Brain microvascular endothelial cell (primary cell): ENCODE data around the gene GSE1.

Source experiments
- DNase-seq: peaks from one replicate; pipeline ENCODE4 v3.0.0-alpha.2; 2020
- H3K27ac ChIP-seq: fragments of 250-450 bp; sonication (Bioruptor Pico); 2 replicates; pipeline ENCODE4 v1.5.1; 2020; ENCODE audit warnings: mild to moderate bottlenecking, moderate library complexity
- H3K27me3 ChIP-seq: fragments of 250-450 bp; sonication (Bioruptor Pico); replicated peaks from 2 replicates; pipeline ENCODE4 v1.5.1; 2020; ENCODE audit warnings: mild to moderate bottlenecking
- H3K36me3 ChIP-seq: fragments of 250-450 bp; sonication (Bioruptor Pico); replicated peaks from 2 replicates; pipeline ENCODE4 v1.5.1; 2020; ENCODE audit warnings: mild to moderate bottlenecking
- H3K4me3 ChIP-seq: 2 replicates; pipeline ENCODE4 v1.5.1; 2011; ENCODE audit warnings: low read depth, mild to moderate bottlenecking, control low read depth, low read length, moderate library complexity
- in situ Hi-C: cut with HindIII; loops from 2 replicates; pipeline ENCODE4 v1.10.0; 2017; ENCODE audit warnings: low sequenced_read_pairs, low pct_ligation_motif_present
- TF ChIP-seq, protein P1 (sequence below): IDR thresholded peaks from 2 replicates; pipeline ENCODE4 v1.5.1; 2011; ENCODE audit warnings: low read depth, mild to moderate bottlenecking, moderate library complexity, low read length, control low read depth, inconsistent platforms; ENCODE audit errors: missing control alignments

The GSE1 gene

DNA sequence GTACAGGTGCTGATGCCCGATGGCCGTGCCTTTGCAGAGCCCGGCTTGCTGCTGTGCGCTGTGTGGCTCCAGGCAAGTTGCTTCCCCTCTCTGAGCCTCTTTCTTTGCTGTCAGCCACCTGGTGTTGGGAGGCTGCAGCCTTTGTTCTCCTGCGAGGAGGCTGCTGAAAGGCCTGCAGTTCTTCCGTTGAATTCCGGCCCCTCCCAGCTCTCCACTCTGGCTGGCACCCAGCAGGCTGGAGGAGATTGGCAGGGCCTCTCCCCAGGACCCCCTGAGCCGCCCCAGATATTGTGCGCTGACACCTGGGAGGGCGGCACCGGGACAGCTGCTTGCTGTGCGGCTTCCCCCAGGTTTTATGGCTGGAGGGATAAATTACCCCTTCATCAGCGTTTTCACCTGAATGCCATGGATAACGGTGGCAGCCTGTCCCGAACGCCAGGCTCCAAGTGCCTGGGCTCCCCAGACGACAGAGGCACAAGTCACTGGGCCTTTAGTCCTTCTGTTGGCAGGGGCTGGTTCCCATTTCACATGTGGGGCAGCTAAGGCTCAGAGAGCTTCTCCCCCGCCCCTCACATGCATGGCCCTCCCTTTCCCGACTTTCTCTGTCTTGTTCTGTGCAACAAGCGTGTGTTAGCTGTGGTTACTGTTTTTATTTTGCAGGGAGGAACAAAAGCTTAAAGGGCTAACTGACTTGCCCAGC, 35.1 kb upstream of the GSE1 start:
- Histone ChIP-seq H3K4me3 (no peak overlapping the region), H3K27me3 (no peaks in the 10 kb centered on the region), H3K36me3 (no peaks in the 10 kb centered on the region), H3K27ac (no peak overlapping the region)
- TF ChIP-seq, protein P1, sequence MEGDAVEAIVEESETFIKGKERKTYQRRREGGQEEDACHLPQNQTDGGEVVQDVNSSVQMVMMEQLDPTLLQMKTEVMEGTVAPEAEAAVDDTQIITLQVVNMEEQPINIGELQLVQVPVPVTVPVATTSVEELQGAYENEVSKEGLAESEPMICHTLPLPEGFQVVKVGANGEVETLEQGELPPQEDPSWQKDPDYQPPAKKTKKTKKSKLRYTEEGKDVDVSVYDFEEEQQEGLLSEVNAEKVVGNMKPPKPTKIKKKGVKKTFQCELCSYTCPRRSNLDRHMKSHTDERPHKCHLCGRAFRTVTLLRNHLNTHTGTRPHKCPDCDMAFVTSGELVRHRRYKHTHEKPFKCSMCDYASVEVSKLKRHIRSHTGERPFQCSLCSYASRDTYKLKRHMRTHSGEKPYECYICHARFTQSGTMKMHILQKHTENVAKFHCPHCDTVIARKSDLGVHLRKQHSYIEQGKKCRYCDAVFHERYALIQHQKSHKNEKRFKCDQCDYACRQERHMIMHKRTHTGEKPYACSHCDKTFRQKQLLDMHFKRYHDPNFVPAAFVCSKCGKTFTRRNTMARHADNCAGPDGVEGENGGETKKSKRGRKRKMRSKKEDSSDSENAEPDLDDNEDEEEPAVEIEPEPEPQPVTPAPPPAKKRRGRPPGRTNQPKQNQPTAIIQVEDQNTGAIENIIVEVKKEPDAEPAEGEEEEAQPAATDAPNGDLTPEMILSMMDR = no peak
- DNase-seq = no peak
- in situ Hi-C loops = no loop called here

DNA sequence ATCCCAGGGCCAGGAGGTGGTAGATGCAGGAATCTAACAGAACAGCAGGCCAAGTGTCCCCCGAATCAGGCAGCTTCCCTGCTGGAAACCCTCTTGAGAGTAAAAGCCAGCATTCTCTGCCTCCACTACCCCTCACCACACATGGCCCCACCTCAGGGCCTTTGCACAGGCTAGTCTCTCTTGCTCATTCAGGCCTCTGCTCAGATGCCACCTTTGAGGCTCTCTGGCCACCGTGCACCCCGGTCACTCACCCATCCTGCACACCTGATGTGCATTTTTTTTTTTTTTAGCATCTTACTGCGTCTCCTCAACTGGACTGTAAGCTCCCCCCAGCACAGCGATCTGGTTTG, 34.5 kb upstream of the GSE1 start:
- H3K27ac ChIP-seq = no peak overlapping the region
- H3K4me3 ChIP-seq = no peak overlapping the region
- H3K36me3 ChIP-seq = no peaks in the 10 kb centered on the region
- in situ Hi-C loops = no loop called here
- TF ChIP-seq, protein P1 = no peak
- H3K27me3 ChIP-seq = no peaks in the 10 kb centered on the region
- DNase-seq = no peak

DNA sequence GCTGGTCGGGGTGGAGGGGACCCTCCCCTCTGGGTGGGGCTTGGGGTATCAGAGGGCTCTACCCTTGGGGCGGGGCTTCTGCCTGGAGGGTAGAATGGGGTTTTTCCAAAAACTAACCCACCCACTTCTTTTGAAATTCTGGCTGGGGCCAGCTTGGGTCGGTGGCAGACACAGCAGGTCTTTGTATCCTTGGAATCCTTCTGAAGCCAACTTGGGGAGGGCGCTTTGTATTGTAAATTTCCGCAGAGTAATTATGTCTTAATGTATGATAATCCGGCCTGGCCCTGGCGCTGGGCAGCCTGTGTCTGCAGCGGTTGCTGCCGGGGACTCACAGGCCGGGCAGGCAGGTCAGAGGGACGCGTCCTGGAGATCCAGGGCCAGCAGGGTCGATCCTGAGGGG, 33.9 kb upstream of the GSE1 start:
- Histone ChIP-seq H3K27ac (no peak overlapping the region), H3K36me3 (no peaks in the 10 kb centered on the region), H3K4me3 (no peak overlapping the region), H3K27me3 (no peaks in the 10 kb centered on the region)
- no peak for DNase-seq
- in situ Hi-C loops = no loop called here
- TF ChIP-seq, protein P1 = no peak

DNA sequence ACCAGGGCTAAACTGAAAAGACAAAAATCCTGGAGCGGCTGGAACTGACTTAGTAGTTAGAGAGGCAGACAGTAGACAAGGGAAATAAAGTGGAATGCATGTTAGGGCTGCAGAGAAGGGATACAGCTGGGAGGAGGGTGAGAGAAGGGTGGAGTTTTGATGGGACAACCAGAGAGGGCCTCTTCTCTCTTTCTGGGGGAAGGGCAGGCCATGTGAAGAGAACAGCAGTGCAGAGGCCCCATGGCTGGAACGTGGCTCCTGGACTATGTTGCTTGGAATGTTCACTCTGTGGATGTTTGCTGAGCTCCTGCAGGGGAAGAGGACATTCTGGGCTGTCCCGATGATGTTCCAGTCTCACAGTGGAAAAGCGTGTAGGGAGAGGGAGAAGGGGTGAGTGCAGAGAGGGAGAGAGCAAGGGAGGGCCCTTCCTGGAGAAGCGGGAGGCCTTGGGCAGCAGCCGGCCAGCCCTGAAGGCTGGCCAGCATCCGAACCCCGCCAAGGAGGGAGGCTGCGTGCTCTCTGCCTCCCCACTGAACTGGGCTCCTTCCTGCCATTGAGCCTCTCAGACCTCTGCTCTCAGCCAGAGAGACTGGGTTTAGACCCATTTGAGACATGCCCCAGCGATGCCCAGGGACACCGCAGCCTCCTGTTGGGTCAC, 33.1 kb upstream of the GSE1 start:
- H3K27ac ChIP-seq = no peak overlapping the region
- DNase-seq = no peak
- H3K27me3 ChIP-seq = no peaks in the 10 kb centered on the region
- TF ChIP-seq, protein P1 = no peak
- no peaks in the 10 kb centered on the region for H3K36me3 ChIP-seq
- in situ Hi-C loops = no loop called here
- H3K4me3 ChIP-seq = no peak overlapping the region

DNA sequence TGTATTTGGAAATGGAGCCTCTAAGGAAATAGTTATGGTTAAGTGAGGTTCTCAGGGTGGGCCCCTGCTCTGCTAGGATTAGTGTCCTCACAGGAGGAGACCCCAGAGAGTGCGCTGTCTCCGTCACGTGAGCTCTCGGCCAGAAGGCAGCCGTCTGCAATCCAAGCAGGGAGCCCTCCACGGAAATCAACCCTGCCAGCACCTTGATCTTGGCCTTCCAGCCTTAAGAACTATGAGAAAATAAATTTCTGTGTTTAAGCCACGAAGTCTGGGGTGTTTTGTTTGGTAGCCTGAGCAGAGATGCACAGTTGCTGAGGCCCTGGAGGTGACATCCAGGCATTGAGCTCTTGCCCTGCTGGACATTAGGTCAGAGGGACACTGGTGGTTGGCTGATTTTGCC, 32.4 kb upstream of the GSE1 start:
- DNase-seq = no peak
- no peaks in the 10 kb centered on the region for H3K36me3 ChIP-seq
- no peak overlapping the region for H3K4me3 ChIP-seq
- no peaks in the 10 kb centered on the region for H3K27me3 ChIP-seq
- in situ Hi-C loops = no loop called here
- TF ChIP-seq, protein P1 = no peak
- H3K27ac ChIP-seq = no peak overlapping the region
